ENCODE results near the gene ASAP3.

DNA sequence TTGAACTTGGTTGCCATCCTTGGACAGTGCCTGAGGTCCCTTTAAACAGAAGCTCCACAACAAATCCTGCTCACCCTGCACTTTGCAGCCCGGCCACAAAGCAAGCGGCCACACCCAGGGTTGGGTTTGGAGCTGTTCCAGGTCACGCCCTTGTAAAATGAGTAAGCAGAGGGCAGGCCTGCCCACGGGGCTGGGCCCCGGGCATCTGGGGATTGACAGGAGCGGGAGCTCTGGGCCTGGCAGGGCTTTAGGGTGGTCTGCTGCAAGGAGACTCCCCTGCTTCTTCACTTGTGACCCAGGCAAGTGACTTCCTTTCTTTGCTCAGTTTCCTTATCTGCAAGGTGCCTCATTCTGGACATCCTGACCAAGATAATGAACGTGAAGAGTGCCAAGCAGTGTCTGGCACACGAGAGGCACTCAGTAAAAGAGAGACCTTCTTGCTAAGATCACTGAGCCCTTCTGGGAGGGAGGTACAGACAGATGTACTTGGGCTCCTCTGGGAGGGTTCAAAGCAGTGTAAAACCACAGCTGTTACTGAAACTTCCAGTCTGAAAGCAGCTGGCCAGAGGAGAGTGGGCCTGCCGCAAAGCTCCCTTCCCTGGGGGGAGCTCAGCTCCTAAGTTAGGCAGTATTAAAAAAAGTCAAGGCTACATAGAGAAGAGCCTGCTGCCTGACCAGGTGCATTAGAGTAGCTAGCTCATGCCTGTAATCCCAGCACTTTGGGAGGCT lies 44.4 kb upstream of the ASAP3 start:
- TF ChIP-seq, protein P1, sequence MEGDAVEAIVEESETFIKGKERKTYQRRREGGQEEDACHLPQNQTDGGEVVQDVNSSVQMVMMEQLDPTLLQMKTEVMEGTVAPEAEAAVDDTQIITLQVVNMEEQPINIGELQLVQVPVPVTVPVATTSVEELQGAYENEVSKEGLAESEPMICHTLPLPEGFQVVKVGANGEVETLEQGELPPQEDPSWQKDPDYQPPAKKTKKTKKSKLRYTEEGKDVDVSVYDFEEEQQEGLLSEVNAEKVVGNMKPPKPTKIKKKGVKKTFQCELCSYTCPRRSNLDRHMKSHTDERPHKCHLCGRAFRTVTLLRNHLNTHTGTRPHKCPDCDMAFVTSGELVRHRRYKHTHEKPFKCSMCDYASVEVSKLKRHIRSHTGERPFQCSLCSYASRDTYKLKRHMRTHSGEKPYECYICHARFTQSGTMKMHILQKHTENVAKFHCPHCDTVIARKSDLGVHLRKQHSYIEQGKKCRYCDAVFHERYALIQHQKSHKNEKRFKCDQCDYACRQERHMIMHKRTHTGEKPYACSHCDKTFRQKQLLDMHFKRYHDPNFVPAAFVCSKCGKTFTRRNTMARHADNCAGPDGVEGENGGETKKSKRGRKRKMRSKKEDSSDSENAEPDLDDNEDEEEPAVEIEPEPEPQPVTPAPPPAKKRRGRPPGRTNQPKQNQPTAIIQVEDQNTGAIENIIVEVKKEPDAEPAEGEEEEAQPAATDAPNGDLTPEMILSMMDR (IDR thresholded peaks at IDR 0.05; ENCODE audit: low read depth, low read length, missing input control), result no peak
- TF ChIP-seq TAF1 (conservative IDR thresholded peaks at IDR 0.05), result no peak
- no peak for TF ChIP-seq YY1 (IDR thresholded peaks at IDR 0.05)
- TF ChIP-seq RAD21 (IDR thresholded peaks at IDR 0.05), result peak in 1 of 2 donors; percentile 46
- TF ChIP-seq, protein P2, sequence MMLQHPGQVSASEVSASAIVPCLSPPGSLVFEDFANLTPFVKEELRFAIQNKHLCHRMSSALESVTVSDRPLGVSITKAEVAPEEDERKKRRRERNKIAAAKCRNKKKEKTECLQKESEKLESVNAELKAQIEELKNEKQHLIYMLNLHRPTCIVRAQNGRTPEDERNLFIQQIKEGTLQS (IDR thresholded peaks at IDR 0.05), result no peak
- no peak for TF ChIP-seq EGR1 (IDR thresholded peaks at IDR 0.05; ENCODE audit: low read depth in 2 of 2)
- TF ChIP-seq, protein P3, sequence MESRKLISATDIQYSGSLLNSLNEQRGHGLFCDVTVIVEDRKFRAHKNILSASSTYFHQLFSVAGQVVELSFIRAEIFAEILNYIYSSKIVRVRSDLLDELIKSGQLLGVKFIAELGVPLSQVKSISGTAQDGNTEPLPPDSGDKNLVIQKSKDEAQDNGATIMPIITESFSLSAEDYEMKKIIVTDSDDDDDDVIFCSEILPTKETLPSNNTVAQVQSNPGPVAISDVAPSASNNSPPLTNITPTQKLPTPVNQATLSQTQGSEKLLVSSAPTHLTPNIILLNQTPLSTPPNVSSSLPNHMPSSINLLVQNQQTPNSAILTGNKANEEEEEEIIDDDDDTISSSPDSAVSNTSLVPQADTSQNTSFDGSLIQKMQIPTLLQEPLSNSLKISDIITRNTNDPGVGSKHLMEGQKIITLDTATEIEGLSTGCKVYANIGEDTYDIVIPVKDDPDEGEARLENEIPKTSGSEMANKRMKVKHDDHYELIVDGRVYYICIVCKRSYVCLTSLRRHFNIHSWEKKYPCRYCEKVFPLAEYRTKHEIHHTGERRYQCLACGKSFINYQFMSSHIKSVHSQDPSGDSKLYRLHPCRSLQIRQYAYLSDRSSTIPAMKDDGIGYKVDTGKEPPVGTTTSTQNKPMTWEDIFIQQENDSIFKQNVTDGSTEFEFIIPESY (IDR thresholded peaks at IDR 0.05), result no peak
- TF ChIP-seq RXRA (IDR thresholded peaks at IDR 0.05), result no peak
- TF ChIP-seq, protein P4, sequence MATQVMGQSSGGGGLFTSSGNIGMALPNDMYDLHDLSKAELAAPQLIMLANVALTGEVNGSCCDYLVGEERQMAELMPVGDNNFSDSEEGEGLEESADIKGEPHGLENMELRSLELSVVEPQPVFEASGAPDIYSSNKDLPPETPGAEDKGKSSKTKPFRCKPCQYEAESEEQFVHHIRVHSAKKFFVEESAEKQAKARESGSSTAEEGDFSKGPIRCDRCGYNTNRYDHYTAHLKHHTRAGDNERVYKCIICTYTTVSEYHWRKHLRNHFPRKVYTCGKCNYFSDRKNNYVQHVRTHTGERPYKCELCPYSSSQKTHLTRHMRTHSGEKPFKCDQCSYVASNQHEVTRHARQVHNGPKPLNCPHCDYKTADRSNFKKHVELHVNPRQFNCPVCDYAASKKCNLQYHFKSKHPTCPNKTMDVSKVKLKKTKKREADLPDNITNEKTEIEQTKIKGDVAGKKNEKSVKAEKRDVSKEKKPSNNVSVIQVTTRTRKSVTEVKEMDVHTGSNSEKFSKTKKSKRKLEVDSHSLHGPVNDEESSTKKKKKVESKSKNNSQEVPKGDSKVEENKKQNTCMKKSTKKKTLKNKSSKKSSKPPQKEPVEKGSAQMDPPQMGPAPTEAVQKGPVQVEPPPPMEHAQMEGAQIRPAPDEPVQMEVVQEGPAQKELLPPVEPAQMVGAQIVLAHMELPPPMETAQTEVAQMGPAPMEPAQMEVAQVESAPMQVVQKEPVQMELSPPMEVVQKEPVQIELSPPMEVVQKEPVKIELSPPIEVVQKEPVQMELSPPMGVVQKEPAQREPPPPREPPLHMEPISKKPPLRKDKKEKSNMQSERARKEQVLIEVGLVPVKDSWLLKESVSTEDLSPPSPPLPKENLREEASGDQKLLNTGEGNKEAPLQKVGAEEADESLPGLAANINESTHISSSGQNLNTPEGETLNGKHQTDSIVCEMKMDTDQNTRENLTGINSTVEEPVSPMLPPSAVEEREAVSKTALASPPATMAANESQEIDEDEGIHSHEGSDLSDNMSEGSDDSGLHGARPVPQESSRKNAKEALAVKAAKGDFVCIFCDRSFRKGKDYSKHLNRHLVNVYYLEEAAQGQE (IDR thresholded peaks at IDR 0.05), result no peak
- no peak for TF ChIP-seq HNF4G (IDR thresholded peaks at IDR 0.05)
- peak; percentile 37 for TF ChIP-seq SP1 (IDR thresholded peaks at IDR 0.05)
- TF ChIP-seq GABPA (IDR thresholded peaks at IDR 0.05 in 1 of 2, conservative IDR thresholded peaks at IDR 0.05 in 1 of 2), result no peak
- TF ChIP-seq JUND (IDR thresholded peaks at IDR 0.05), result no peak
